8988T (cell line): Measurements from ENCODE around the gene TPRG1.

Source experiments
- DNase-seq: peaks from one replicate; pipeline ENCODE4 v3.0.0; 2011

The TPRG1 gene

DNA sequence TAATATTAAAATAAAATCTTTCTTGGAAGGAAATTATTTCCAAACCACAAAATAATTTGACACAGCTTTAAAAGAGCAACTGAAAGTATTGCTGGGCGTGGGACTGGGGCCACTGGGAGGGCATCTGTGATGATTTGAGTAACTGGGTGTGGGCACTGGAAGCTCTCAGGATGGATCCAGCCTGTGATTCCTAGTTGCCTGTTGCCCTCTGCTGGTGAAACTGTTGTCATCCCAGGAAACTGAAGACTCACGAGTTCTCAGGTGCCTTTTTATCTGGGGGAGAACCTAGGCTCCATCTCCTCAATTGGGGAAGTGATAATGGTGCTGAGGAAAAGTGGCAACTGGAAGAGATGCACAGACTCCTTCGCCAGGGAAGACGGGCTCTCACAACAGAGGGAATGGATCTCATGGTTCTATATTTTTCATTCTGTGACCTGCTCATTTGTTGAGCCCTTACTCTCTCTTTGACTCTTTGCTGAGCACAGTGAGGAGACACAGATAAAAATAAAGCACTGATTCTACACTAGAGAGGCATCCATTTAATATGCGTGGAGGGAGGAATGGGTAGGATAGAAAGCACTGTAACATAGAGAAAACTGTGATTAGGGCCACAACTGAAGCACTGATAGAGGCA is 61.6 kb downstream of the TPRG1 start:
- DNase-seq, result no peak

DNA sequence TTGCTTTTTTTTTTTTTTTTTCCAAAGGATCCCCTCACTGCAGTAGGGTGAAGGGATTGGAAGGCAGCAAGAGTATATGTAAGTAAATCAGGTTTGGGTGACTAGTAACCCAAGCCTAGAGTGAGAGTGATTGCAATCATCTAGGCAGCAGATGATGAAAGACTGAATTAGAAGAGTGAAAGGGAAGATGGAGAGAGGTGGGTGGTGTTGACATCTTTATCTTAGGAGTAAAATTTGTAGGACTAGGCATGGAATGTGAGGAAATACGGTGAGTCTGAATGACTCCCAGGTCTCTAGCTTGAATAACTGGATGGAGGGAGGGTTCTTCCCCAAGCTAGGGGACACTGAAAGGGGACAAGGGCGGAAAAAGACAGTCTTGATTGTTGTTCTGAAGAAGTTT is 63.4 kb downstream of the TPRG1 start:
- no peak for DNase-seq

DNA sequence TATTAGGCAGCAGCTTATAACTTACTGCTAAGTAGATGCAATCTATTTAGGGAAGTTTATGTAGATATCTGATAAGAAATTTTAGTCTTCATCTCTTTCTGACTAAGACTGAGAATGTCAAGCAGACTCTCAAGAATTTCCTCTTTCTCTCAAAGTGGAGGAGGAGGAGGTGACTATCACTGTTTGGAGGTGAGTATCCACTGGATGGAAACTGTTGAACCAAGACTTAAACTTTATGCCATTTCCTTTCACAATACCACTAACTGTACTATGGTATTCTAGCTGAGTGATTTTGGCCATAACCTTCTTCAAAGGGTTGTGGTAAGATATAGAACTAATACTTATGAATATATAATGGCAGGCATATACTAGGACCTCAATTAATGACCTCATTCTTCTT is 64.6 kb downstream of the TPRG1 start:
- DNase-seq, result no peak

DNA sequence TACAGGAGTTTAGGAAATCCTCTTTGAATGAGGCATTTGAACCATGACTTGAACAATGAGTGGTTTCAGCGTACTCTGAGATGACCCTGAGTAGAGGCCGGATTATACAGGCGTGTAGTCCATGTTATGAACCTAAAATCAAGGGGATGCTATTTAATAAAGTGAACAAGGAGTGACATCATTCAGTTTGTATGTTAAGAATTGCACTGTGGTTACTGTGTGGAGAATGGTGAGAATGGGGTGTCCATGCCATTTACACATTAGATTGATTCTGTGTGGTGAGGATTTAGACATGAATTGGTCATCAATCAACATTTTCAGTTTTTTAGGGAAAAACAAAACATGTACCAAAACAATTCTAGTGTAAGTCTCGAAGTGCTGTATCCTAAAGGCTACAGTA is 65.8 kb downstream of the TPRG1 start:
- DNase-seq, result no peak

DNA sequence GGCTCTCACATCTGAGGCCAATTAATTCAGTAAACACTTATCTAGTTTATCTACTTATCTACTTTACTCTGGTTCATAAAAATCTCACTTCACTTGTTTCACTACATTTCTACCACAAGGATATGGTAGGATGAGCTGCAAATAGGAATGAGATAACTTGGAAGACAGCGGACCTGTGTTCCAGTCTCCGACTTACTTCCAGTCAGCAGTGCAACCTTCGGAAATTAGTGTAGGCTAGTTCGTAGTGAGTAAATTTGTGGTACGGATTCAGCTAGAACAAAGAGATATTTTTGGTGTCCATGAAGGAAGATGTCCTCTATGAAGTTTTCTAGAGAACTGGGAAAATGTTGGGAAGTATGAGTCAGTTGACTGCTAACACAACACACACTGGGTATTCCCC is 66.3 kb downstream of the TPRG1 start:
- no peak for DNase-seq

- DNase-seq, result no peak
Observed at GRCh38 chr3:189239616-189240015, 67.8 kb downstream of the TPRG1 start.

DNA sequence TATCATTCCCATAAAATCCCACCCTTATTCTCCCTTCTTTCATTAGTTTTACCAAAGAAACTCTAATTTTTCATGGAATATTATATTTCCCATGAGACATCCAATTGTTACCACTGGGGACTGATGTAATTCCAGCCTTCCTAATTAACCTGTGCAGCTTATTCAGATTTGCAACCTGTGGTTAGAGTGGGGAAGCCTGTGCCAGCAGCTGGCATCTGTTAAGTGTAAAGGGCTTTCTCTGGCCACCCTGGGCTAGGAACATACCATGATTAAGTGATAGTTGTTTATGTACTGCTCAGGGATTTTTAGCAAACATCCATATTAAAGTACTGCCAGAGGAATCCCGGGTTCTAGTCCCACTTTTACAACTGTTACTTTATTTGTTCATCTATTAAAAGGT is 78.2 kb downstream of the TPRG1 start:
- no peak for DNase-seq

- DNase-seq, result no peak
Observed at GRCh38 chr3:189258261-189258660, 86.5 kb downstream of the TPRG1 start.

- no peak for DNase-seq
Observed at GRCh38 chr3:189260556-189261493, 89.1 kb downstream of the TPRG1 start.

GRCh38 chr3:189262746-189263145 is 91.0 kb downstream of the TPRG1 start:
- DNase-seq, result no peak

DNA sequence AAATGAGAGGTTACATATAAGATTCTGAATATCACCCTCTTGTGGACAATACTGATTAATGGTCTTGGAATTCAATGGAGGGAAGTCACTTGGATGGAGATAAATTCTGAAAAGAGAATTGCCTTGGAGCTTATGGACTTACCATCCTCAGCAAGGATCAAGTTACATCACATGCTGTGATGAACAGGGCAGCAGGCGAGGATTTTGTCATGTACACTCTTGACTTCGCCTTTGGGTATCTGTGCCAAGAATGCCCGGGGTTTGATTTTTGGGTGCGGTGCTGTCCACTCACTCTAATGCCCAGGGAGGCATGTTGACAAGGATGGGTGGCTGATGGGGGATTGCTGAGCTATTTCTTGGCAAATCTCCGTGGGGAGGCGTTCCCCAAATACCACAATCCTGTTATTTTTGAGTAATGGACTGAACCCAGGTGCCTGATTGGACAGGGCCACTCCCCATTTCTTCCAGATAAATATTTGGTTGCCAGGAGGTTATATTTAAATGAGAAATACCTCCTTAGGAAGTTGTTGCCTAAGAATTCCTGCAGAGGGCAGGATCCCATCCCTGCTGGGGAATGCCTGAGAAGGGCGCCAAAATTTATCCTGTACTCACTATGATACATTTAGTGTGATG is 96.3 kb downstream of the TPRG1 start:
- DNase-seq, result no peak

- no peak for DNase-seq
Observed at GRCh38 chr3:189269365-189269764, 97.6 kb downstream of the TPRG1 start.

DNA sequence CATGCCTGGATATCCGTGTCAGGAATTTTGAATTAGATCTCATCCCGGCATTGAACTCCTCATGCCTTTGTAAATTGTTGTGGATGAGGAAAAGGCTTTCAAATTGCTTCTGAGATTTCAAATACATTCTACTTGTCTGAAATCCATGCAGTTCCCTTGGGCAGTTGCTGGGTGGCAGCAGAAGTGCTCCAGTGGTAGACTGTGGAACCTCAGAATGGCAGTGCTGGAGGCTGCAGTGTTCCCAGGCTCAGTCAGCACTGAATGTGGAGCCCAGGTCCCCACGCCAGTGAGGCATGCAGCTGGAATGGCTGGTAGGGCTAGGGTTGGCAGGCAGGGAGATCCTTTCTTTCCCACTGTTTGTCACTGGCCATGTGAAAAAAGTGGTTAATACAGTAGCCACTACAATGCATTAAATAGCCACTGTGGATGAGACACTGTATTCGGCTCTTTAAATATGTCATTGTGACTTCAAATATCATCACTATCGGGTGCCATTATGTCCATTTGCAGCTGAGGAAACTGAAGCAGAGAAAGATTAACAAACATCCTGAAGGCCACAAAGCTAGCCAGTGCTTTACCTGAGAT is 98.6 kb downstream of the TPRG1 start:
- DNase-seq, result no peak

GRCh38 chr3:189272500-189273119 is 100.8 kb downstream of the TPRG1 start:
- no peak for DNase-seq

DNA sequence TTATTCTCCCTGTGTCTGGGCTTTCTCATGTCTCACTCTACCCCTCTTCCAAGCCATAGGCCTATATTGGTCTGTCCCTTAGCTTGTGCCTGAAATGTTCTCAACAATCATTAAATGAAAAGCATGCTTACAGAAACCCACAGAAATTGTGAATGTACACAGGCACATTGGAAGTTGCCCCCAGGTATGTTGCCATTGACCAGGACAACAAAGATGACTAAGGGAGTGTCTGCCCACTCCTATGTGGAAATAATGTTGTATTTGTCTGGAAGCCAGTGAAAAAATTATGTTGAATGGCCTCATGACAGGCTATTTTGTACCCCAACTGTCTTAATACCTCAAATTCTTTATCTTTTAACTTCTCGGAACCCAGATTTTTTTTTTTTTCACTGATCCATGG is 102.0 kb downstream of the TPRG1 start:
- no peak for DNase-seq

DNA sequence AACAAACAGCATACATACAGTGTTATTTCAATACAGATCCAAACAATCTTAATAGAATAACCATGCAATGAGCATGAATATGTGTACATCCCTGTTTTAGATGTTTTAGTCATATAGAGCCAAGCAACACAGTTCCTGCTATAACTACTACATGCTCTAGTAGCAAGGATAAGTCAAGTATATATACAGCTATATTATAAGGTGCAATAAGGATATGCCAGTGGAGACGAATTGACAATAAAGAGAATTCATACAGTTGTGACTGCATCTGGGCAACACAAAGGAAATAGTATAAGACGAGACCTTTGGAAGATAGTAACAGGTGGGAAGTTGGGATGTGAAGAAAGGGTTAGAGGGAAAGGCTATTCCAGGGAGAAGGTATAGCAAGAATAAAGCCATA is 103.4 kb downstream of the TPRG1 start:
- DNase-seq, result no peak

DNA sequence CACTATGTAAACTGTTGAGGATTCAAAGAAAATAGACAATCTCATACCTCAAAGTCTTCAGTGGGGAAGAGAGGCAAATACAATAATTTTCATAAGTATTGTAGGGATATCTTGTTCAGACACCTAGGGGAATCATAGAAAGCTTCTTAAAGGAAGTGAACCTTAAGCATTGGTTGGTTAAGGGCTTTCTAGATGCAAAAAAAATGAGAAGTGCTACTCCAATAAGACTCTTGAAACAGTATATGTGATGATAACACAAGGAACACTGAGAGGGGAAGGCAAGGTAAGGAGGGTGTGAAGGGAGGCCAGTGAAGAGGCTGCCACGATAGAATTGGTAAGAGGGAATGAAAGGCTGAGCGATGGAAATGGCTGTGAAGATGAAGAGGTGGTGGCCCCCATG is 104.1 kb downstream of the TPRG1 start:
- no peak for DNase-seq

GRCh38 chr3:189276444-189277219 is 104.9 kb downstream of the TPRG1 start:
- no peak for DNase-seq

GRCh38 chr3:189277711-189278110 is 105.9 kb downstream of the TPRG1 start:
- no peak for DNase-seq

GRCh38 chr3:189278221-189278620 is 106.5 kb downstream of the TPRG1 start:
- no peak for DNase-seq

GRCh38 chr3:189282189-189282588 is 110.4 kb downstream of the TPRG1 start:
- DNase-seq, result no peak

DNA sequence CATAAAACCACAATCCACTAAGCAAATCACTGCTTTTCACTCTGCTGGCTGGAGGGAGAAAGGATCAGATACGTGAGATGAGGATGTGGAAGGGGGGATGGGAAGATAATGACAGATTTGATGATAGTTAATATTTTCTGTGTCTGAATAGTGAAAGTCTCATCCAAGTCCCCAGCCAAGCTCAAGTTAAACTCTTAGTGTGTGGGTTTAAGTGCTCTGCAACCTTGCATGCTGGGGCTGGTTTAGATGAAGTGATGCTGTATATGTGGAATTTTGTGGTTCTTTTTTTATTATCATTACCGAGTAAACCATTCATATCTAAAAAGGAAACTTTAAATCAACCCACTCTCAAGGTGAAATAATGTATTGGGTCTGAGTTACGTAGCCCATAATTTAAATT is 111.0 kb downstream of the TPRG1 start:
- no peak for DNase-seq
